ENCODE measurements around the gene ZNF653.
"Not testable (repeated sequence)": the region's sequence is repeated elsewhere in the genome, so short reads cannot be mapped to it uniquely, and the experiment has no call there.

The ZNF653 gene

GRCh38 chr19:11473725-11474124, 31.9 kb downstream of the ZNF653 start:
- Histone ChIP-seq H3K9ac (no peak overlapping the region), H3K4me3 (IDR thresholded peaks at IDR 0.05; ENCODE audit: insufficient read depth, low read depth, low read length) (no peak overlapping the region), H3K79me2 (ENCODE audit: insufficient read depth, low read depth) (no peaks in the 10 kb centered on the region), H3K27ac (no peak overlapping the region), H3K4me1 (ENCODE audit: low read depth, poor library complexity, severe bottlenecking) (no peaks in the 10 kb centered on the region), H3K36me3 (ENCODE audit: insufficient read depth) (no peaks in the 10 kb centered on the region), H3K27me3 (ENCODE audit: insufficient read depth, low read depth) (no peaks in the 10 kb centered on the region), H2AFZ (ENCODE audit: low read depth) (no peak overlapping the region), H3K4me2 (no peak overlapping the region), H4K20me1 (ENCODE audit: insufficient read depth) (no peaks in the 10 kb centered on the region)
- TF ChIP-seq CTCF (conservative IDR thresholded peaks at IDR 0.05; ENCODE audit: low read depth, low read length): no peak

- not testable (repeated sequence) for H4K20me1 ChIP-seq (ENCODE audit: insufficient read depth); H3K4me2 ChIP-seq; H3K4me1 ChIP-seq (ENCODE audit: low read depth, poor library complexity, severe bottlenecking)
Measured at GRCh38 chr19:11468266-11468845, 37.3 kb downstream of the ZNF653 start.

GRCh38 chr19:11465600-11465999, 40.0 kb downstream of the ZNF653 start:
- H3K4me2 ChIP-seq: no peak overlapping the region
- TF ChIP-seq CTCF (conservative IDR thresholded peaks at IDR 0.05; ENCODE audit: low read depth, low read length): no peak

More at GRCh38 chr19:11468266-11468845, 37.3 kb downstream of the ZNF653 start:
- H3K9ac ChIP-seq; H3K27ac ChIP-seq; H3K36me3 ChIP-seq (ENCODE audit: insufficient read depth); H3K4me3 ChIP-seq (IDR thresholded peaks at IDR 0.05; ENCODE audit: insufficient read depth, low read depth, low read length); H3K79me2 ChIP-seq (ENCODE audit: insufficient read depth, low read depth); H3K27me3 ChIP-seq (ENCODE audit: insufficient read depth, low read depth); H2AFZ ChIP-seq (ENCODE audit: low read depth): not testable (repeated sequence)

GRCh38 chr19:11464333-11465265, 41.0 kb downstream of the ZNF653 start:
- Histone ChIP-seq H3K4me3 (IDR thresholded peaks at IDR 0.05; ENCODE audit: insufficient read depth, low read depth, low read length) (no peak overlapping the region), H3K27me3 (ENCODE audit: insufficient read depth, low read depth) (peaks cover 6% of the 10 kb centered on the region; the same call in 1 of the 2 replicates), H3K4me2 (no peak overlapping the region), H3K9ac (no peak overlapping the region), H3K4me1 (ENCODE audit: low read depth, poor library complexity, severe bottlenecking) (no peaks in the 10 kb centered on the region), H3K36me3 (ENCODE audit: insufficient read depth) (no peaks in the 10 kb centered on the region), H3K79me2 (ENCODE audit: insufficient read depth, low read depth) (no peaks in the 10 kb centered on the region), H3K27ac (no peak overlapping the region), H4K20me1 (ENCODE audit: insufficient read depth) (no peaks in the 10 kb centered on the region), H2AFZ (ENCODE audit: low read depth) (no peak overlapping the region)
- no peak for TF ChIP-seq CTCF (conservative IDR thresholded peaks at IDR 0.05; ENCODE audit: low read depth, low read length)

More at GRCh38 chr19:11465600-11465999, 40.0 kb downstream of the ZNF653 start:
- Histone ChIP-seq H3K36me3 (ENCODE audit: insufficient read depth) (no peaks in the 10 kb centered on the region), H3K79me2 (ENCODE audit: insufficient read depth, low read depth) (no peaks in the 10 kb centered on the region), H2AFZ (ENCODE audit: low read depth) (no peak overlapping the region), H3K4me1 (ENCODE audit: low read depth, poor library complexity, severe bottlenecking) (no peaks in the 10 kb centered on the region), H3K27ac (no peak overlapping the region), H3K27me3 (ENCODE audit: insufficient read depth, low read depth) (peaks cover 3% of the 10 kb centered on the region; the same call in 1 of the 2 replicates), H3K4me3 (IDR thresholded peaks at IDR 0.05; ENCODE audit: insufficient read depth, low read depth, low read length) (no peak overlapping the region), H4K20me1 (ENCODE audit: insufficient read depth) (no peaks in the 10 kb centered on the region), H3K9ac (no peak overlapping the region)
